CD4-positive, CD25-positive, alpha-beta regulatory T cell (primary cell): Measurements from ENCODE around the gene RNF13. TPM values are rescaled to one million over a fixed set of nuclear protein-coding genes. Genes with fewer than 3 reads are reported as not detected.

Source experiments
- ATAC-seq, 2 donors: fragments of 150-1000 bp; cut with Tn5 transposase; one replicate each; pipeline ENCODE4 v1.10.0; 2021; ENCODE audit warnings: low read depth in 2 of 2, moderate number of reproducible peaks in 2 of 2, moderate library complexity in 1 of 2
- DNase-seq, 3 donors: peaks; one replicate each; pipeline versions ENCODE4 v3.0.0 to v3.0.0-alpha.2; 2012 to 2022; ENCODE audit warnings: mixed read lengths in 1 of 3
- H3K27ac ChIP-seq: one replicate; pipeline ENCODE4 v1.7.0; 2013; ENCODE audit warnings: mild to moderate bottlenecking, low read length; ENCODE audit not compliant: insufficient read depth, poor library complexity, severe bottlenecking
- H3K27me3 ChIP-seq: one replicate; pipeline ENCODE4 v1.7.0; 2013; ENCODE audit warnings: low read length; ENCODE audit not compliant: control insufficient read depth, insufficient read depth
- H3K36me3 ChIP-seq: one replicate; pipeline ENCODE4 v1.7.0; 2013; ENCODE audit warnings: mild to moderate bottlenecking, low read length, moderate library complexity; ENCODE audit not compliant: control insufficient read depth, insufficient read depth
- H3K4me1 ChIP-seq: 2 replicates; pipeline ENCODE4 v1.7.0; 2013; ENCODE audit warnings: mild to moderate bottlenecking, low read length; ENCODE audit not compliant: insufficient read depth, control insufficient read depth, poor library complexity, severe bottlenecking
- H3K4me3 ChIP-seq: one replicate; pipeline ENCODE4 v1.7.0; 2013; ENCODE audit warnings: low read depth, mild to moderate bottlenecking, low read length, moderate library complexity
- H3K9me3 ChIP-seq, 2 experiments: 1 replicate in 1 of 2; 2 replicates in 1 of 2; pipeline ENCODE4 v1.7.0; 2013; ENCODE audit warnings: low read length in 2 of 2, mild to moderate bottlenecking in 1 of 2, moderate library complexity in 1 of 2; ENCODE audit not compliant: control insufficient read depth in 2 of 2
- H3K27ac Mint-ChIP-seq, 3 donors: one replicate each; pipeline ENCODE4 v1.8.0; 2020 to 2022; ENCODE audit warnings: mild to moderate bottlenecking in 3 of 3, mixed read lengths in 3 of 3, moderate library complexity in 2 of 3
- H3K27me3 Mint-ChIP-seq: one replicate; pipeline ENCODE4 v1.8.0; 2022; ENCODE audit warnings: mild to moderate bottlenecking, mixed read lengths
- H3K36me3 Mint-ChIP-seq: one replicate; pipeline ENCODE4 v1.8.0; 2020; ENCODE audit warnings: mixed read lengths
- H3K4me1 Mint-ChIP-seq, 4 donors: one replicate each; pipeline ENCODE4 v1.8.0; 2020 to 2022; ENCODE audit warnings: mixed read lengths in 4 of 4, mild to moderate bottlenecking in 1 of 4
- H3K4me3 Mint-ChIP-seq, 4 donors: one replicate each; pipeline ENCODE4 v1.8.0; 2020 to 2022; ENCODE audit warnings: mild to moderate bottlenecking in 4 of 4, mixed read lengths in 4 of 4, moderate library complexity in 3 of 4
- H3K9me3 Mint-ChIP-seq, 7 donors: one replicate each; pipeline ENCODE4 v1.8.0; 2020 to 2022; ENCODE audit warnings: mixed read lengths in 7 of 7, mild to moderate bottlenecking in 3 of 7, moderate library complexity in 2 of 7
- polyA plus RNA-seq, 4 donors: library from polyadenylated mRNA; unstranded; fragments of 300-500 nt; fragmentation: Illumina TruSeq; gene quantifications; one replicate each; pipeline ENCODE4 v1.2.3, GENCODE V29; 2021
- total RNA-seq: library from RNA; stranded (reverse); gene quantifications from one replicate; pipeline ENCODE4 v1.2.3, GENCODE V29; 2022

The RNF13 gene, protein sequence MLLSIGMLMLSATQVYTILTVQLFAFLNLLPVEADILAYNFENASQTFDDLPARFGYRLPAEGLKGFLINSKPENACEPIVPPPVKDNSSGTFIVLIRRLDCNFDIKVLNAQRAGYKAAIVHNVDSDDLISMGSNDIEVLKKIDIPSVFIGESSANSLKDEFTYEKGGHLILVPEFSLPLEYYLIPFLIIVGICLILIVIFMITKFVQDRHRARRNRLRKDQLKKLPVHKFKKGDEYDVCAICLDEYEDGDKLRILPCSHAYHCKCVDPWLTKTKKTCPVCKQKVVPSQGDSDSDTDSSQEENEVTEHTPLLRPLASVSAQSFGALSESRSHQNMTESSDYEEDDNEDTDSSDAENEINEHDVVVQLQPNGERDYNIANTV
- 44.0 TPM for total RNA-seq
- polyA plus RNA-seq, result 100 to 1,000 TPM; 111 to 156 (median 145) TPM

GRCh38 chr3:149812606-149813366, at the start of gene RNF13:
Gene RNF13, plus strand, starts transcription at chr3:149813215. Its CDS starts 32,812 bp downstream, at chr3:149846027.
- H3K27me3 ChIP-seq, result peaks cover 7% of the 10 kb centered on the region

GRCh38 chr3:149763565-149764195, 49.3 kb upstream of the RNF13 start:
- no peaks in the 10 kb centered on the region for H3K36me3 ChIP-seq
- H3K4me1 ChIP-seq, result no peaks in the 10 kb centered on the region
- H3K27ac Mint-ChIP-seq, result no peak overlapping the region
- no peaks in the 10 kb centered on the region for H3K4me1 Mint-ChIP-seq
- H3K27me3 Mint-ChIP-seq, result peaks cover 43% of the 10 kb centered on the region
- DNase-seq (no peak), ATAC-seq (no peak)
- peaks cover 0 to 3% (median 0%) of the 10 kb centered on the region in 7 donors for H3K9me3 Mint-ChIP-seq
- no peak overlapping the region for H3K27ac ChIP-seq
- no peak overlapping the region for H3K4me3 ChIP-seq
- H3K27me3 ChIP-seq, result peaks cover 36% of the 10 kb centered on the region
- no peaks in the 10 kb centered on the region for H3K36me3 Mint-ChIP-seq
- no peaks in the 10 kb centered on the region for H3K9me3 ChIP-seq
- H3K4me3 Mint-ChIP-seq, result no peak overlapping the region

More at GRCh38 chr3:149812606-149813366, at the start of gene RNF13:
- Histone ChIP-seq H3K36me3 (no peaks in the 10 kb centered on the region), H3K4me3 (peak within 1 kb of the TSS; percentile 96), H3K4me1 (peaks cover 35% of the 10 kb centered on the region), H3K27ac (peak within 1 kb of the TSS; percentile 93), H3K9me3 (no peaks in the 10 kb centered on the region)
- Mint-ChIP-seq H3K36me3 (peaks cover 3% of the 10 kb centered on the region), H3K27ac (peak within 1 kb of the TSS; percentile 97 to 99 (median 99)), H3K4me1 (peaks cover 42 to 51% (median 47%) of the 10 kb centered on the region in 4 donors), H3K27me3 (peaks cover 13% of the 10 kb centered on the region), H3K9me3 (no peaks in the 10 kb centered on the region), H3K4me3 (peak within 1 kb of the TSS; percentile 96 to 100 (median 99))
- peak; percentile 91 to 96 (median 92) for DNase-seq
- peak; percentile 93 to 96 for ATAC-seq

GRCh38 chr3:149764302-149764701, 48.7 kb upstream of the RNF13 start:
- H3K36me3 ChIP-seq, result no peaks in the 10 kb centered on the region
- Mint-ChIP-seq H3K36me3 (no peaks in the 10 kb centered on the region), H3K27ac (no peak overlapping the region), H3K4me3 (no peak overlapping the region), H3K9me3 (peaks cover 0 to 3% (median 0%) of the 10 kb centered on the region in 7 donors), H3K4me1 (no peaks in the 10 kb centered on the region), H3K27me3 (peaks cover 41% of the 10 kb centered on the region)
- H3K4me1 ChIP-seq, result no peaks in the 10 kb centered on the region
- DNase-seq (no peak), ATAC-seq (no peak)
- no peak overlapping the region for H3K4me3 ChIP-seq
- no peak overlapping the region for H3K27ac ChIP-seq
- peaks cover 37% of the 10 kb centered on the region for H3K27me3 ChIP-seq
- no peaks in the 10 kb centered on the region for H3K9me3 ChIP-seq

- DNase-seq (peak in 2 of 3 donors; percentile 11 to 25), ATAC-seq (no peak)
- no peaks in the 10 kb centered on the region for H3K4me1 ChIP-seq
- no peaks in the 10 kb centered on the region for H3K9me3 ChIP-seq
- H3K4me3 ChIP-seq, result no peak overlapping the region
- Mint-ChIP-seq H3K4me3 (no peak overlapping the region), H3K4me1 (no peaks in the 10 kb centered on the region), H3K36me3 (no peaks in the 10 kb centered on the region), H3K27me3 (peaks cover 39% of the 10 kb centered on the region), H3K9me3 (peaks cover 0 to 3% (median 0%) of the 10 kb centered on the region in 7 donors), H3K27ac (no peak overlapping the region)
- no peaks in the 10 kb centered on the region for H3K36me3 ChIP-seq
- H3K27ac ChIP-seq, result no peak overlapping the region
- peaks cover 35% of the 10 kb centered on the region for H3K27me3 ChIP-seq
Measured at GRCh38 chr3:149765762-149766334, 47.2 kb upstream of the RNF13 start.

DNA sequence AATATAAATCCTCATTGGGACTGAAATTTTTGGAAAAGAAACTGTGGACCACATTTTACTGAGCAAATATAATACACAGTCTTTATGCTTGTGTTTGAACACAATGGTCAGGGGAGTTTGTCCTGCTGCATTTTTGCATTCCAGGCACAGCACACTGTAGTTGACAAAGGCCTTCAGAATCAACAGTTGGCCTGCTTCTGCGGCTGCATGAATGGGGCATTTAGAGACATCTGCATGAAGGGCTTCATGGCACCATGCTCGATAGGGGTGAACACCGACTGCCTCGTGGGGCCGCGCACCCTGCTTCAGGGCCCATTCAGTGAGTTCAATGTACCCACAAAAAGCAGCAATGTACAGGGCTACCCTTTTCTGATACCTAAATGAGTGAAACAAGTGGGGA, 45.3 kb upstream of the RNF13 start:
- Histone ChIP-seq H3K4me3 (no peak overlapping the region), H3K27me3 (peaks cover 30% of the 10 kb centered on the region), H3K27ac (no peak overlapping the region), H3K4me1 (no peaks in the 10 kb centered on the region), H3K9me3 (no peaks in the 10 kb centered on the region), H3K36me3 (no peaks in the 10 kb centered on the region)
- H3K36me3 Mint-ChIP-seq, result no peaks in the 10 kb centered on the region
- ATAC-seq, result no peak
- H3K4me3 Mint-ChIP-seq, result no peak overlapping the region
- no peaks in the 10 kb centered on the region for H3K4me1 Mint-ChIP-seq
- H3K27ac Mint-ChIP-seq, result no peak overlapping the region
- H3K27me3 Mint-ChIP-seq, result peaks cover 43% of the 10 kb centered on the region
- peaks cover 0 to 3% (median 0%) of the 10 kb centered on the region in 7 donors for H3K9me3 Mint-ChIP-seq
- no peak for DNase-seq

- Histone ChIP-seq H3K4me1 (no peaks in the 10 kb centered on the region), H3K9me3 (no peaks in the 10 kb centered on the region), H3K36me3 (no peaks in the 10 kb centered on the region), H3K4me3 (no peak overlapping the region), H3K27me3 (peaks cover 23% of the 10 kb centered on the region), H3K27ac (no peak overlapping the region)
- H3K4me3 Mint-ChIP-seq, result no peak overlapping the region
- peaks cover 43% of the 10 kb centered on the region for H3K27me3 Mint-ChIP-seq
- no peak for ATAC-seq
- no peaks in the 10 kb centered on the region for H3K36me3 Mint-ChIP-seq
- no peak for DNase-seq
- H3K27ac Mint-ChIP-seq, result no peak overlapping the region
- H3K9me3 Mint-ChIP-seq, result peaks cover 0 to 3% (median 0%) of the 10 kb centered on the region in 7 donors
- H3K4me1 Mint-ChIP-seq, result no peaks in the 10 kb centered on the region
Measured at GRCh38 chr3:149768704-149769103, 44.3 kb upstream of the RNF13 start.

DNA sequence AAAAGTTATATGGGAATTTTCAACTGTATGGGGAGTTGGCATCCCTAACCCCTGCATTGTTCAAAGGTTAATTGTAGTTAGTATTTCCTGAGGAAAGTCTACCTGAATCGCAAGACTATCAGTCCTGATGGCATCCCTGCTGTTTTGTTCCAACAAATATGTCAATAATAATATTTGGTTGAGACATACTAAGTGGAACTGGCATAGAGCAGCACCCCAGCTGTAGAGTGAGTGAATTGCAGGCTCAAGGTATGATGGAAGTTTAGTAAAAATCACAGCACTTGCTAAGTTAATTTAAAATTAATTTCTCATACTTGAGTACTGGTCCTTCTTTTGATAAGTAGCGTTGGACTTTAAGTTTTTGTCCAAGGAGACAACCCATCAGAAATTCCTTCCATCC, 42.8 kb upstream of the RNF13 start:
- DNase-seq, result no peak
- no peak overlapping the region for H3K27ac ChIP-seq
- peaks cover 18% of the 10 kb centered on the region for H3K27me3 ChIP-seq
- no peaks in the 10 kb centered on the region for H3K9me3 ChIP-seq
- no peak overlapping the region for H3K4me3 ChIP-seq
- H3K4me1 Mint-ChIP-seq, result no peaks in the 10 kb centered on the region
- H3K9me3 Mint-ChIP-seq, result no peaks in the 10 kb centered on the region
- H3K36me3 ChIP-seq, result no peaks in the 10 kb centered on the region
- H3K36me3 Mint-ChIP-seq, result no peaks in the 10 kb centered on the region
- H3K4me3 Mint-ChIP-seq, result no peak overlapping the region
- ATAC-seq, result no peak
- no peaks in the 10 kb centered on the region for H3K4me1 ChIP-seq
- H3K27me3 Mint-ChIP-seq, result peaks cover 42% of the 10 kb centered on the region
- H3K27ac Mint-ChIP-seq, result no peak overlapping the region
